ENCODE measurements around the gene NKX1-1. TPM values are rescaled to one million over a fixed set of nuclear protein-coding genes. Genes with fewer than 3 reads are reported as not detected.

Gene NKX1-1
- total RNA-seq, 1 donor, result not detected

- Histone ChIP-seq H3K9me3 (ENCODE audit: low read depth, low read length) (no peaks in the 10 kb centered on the region), H3K4me3 (ENCODE audit: insufficient read depth, low read length) (no peak overlapping the region), H3K27ac (ENCODE audit: low read depth, low read length) (no peak overlapping the region), H3K4me2 (ENCODE audit: insufficient read depth, low read length) (no peak overlapping the region), H3K36me3 (ENCODE audit: insufficient read depth, low read length) (no peaks in the 10 kb centered on the region), H4K20me1 (ENCODE audit: insufficient read depth, low read length) (no peaks in the 10 kb centered on the region), H3K4me1 (ENCODE audit: insufficient read depth, low read length) (no peaks in the 10 kb centered on the region), H3K27me3 (ENCODE audit: insufficient read depth, low read length) (no peaks in the 10 kb centered on the region), H3K79me2 (ENCODE audit: insufficient read depth, low read length) (no peaks in the 10 kb centered on the region), H2AFZ (ENCODE audit: low read length) (no peak overlapping the region)
- no peak for TF ChIP-seq CTCF (IDR thresholded peaks at IDR 0.05; ENCODE audit: extremely low read depth, low read depth, low read length)
- DNase-seq (ENCODE audit: insufficient read length, low spot score, missing footprints), result peak; percentile 25
These were observed 42.6 kb upstream of the NKX1-1 start for GRCh38 chr4:1448589-1449420.

- TF ChIP-seq CTCF (IDR thresholded peaks at IDR 0.05; ENCODE audit: extremely low read depth, low read depth, low read length), result no peak
- no peaks in the 10 kb centered on the region for H4K20me1 ChIP-seq (ENCODE audit: insufficient read depth, low read length)
- H3K27ac ChIP-seq (ENCODE audit: low read depth, low read length), result no peak overlapping the region
- peak; percentile 59 for DNase-seq (ENCODE audit: insufficient read length, low spot score, missing footprints)
- no peaks in the 10 kb centered on the region for H3K4me1 ChIP-seq (ENCODE audit: insufficient read depth, low read length)
- H2AFZ ChIP-seq (ENCODE audit: low read length), result no peak overlapping the region
- H3K79me2 ChIP-seq (ENCODE audit: insufficient read depth, low read length), result no peaks in the 10 kb centered on the region
- no peaks in the 10 kb centered on the region for H3K36me3 ChIP-seq (ENCODE audit: insufficient read depth, low read length)
- no peaks in the 10 kb centered on the region for H3K9me3 ChIP-seq (ENCODE audit: low read depth, low read length)
- no peaks in the 10 kb centered on the region for H3K27me3 ChIP-seq (ENCODE audit: insufficient read depth, low read length)
- H3K4me2 ChIP-seq (ENCODE audit: insufficient read depth, low read length), result no peak overlapping the region
- H3K4me3 ChIP-seq (ENCODE audit: insufficient read depth, low read length), result no peak overlapping the region
These were observed 41.7 kb upstream of the NKX1-1 start for GRCh38 chr4:1447676-1448588.

GRCh38 chr4:1446502-1447386 lies 40.5 kb upstream of the NKX1-1 start:
- H3K9me3 ChIP-seq (ENCODE audit: low read depth, low read length), result no peaks in the 10 kb centered on the region
- no peak overlapping the region for H3K27ac ChIP-seq (ENCODE audit: low read depth, low read length)
- no peak overlapping the region for H2AFZ ChIP-seq (ENCODE audit: low read length)
- H3K4me2 ChIP-seq (ENCODE audit: insufficient read depth, low read length), result no peak overlapping the region
- DNase-seq (ENCODE audit: insufficient read length, low spot score, missing footprints), result peak; percentile 45
- no peaks in the 10 kb centered on the region for H4K20me1 ChIP-seq (ENCODE audit: insufficient read depth, low read length)
- TF ChIP-seq CTCF (IDR thresholded peaks at IDR 0.05; ENCODE audit: extremely low read depth, low read depth, low read length), result no peak
- H3K4me3 ChIP-seq (ENCODE audit: insufficient read depth, low read length), result no peak overlapping the region
- no peaks in the 10 kb centered on the region for H3K79me2 ChIP-seq (ENCODE audit: insufficient read depth, low read length)
- H3K4me1 ChIP-seq (ENCODE audit: insufficient read depth, low read length), result no peaks in the 10 kb centered on the region
- no peaks in the 10 kb centered on the region for H3K36me3 ChIP-seq (ENCODE audit: insufficient read depth, low read length)
- H3K27me3 ChIP-seq (ENCODE audit: insufficient read depth, low read length), result no peaks in the 10 kb centered on the region
